Tibial artery (tissue), 4 donors: ENCODE measurements around the gene TTC31.
"Not testable (repeated sequence)": the region's sequence is repeated elsewhere in the genome, so short reads cannot be mapped to it uniquely, and the experiment has no call there.

Source experiments
- DNase-seq, 2 donors: peaks; one replicate each; pipeline ENCODE4 v3.0.0-alpha.2; 2019
- H3K27ac ChIP-seq, 2 donors: fragments of 200-600 bp; sonication (generic) in 1 of 2; 1 replicate in 1 of 2; 2 replicates in 1 of 2; pipeline ENCODE4 v1.5.1; 2018 to 2019; ENCODE audit warnings: mild to moderate bottlenecking in 1 of 2
- H3K27me3 ChIP-seq, 2 donors: fragments of 200-600 bp; sonication (generic) in 1 of 2; one replicate each; pipeline versions ENCODE4 v1.5.1 to v1.6.0; 2016 to 2019
- H3K36me3 ChIP-seq, 3 donors: fragments of 200-600 bp; sonication (generic) in 2 of 3; one replicate each; pipeline ENCODE4 v1.5.1; 2016 to 2019; ENCODE audit warnings: mild to moderate bottlenecking in 2 of 3
- H3K4me1 ChIP-seq, 4 donors: fragments of 200-600 bp; sonication (generic) in 2 of 4; 1 replicate in 3 of 4; 2 replicates in 1 of 4; pipeline ENCODE4 v1.5.1; 2016 to 2019
- H3K4me3 ChIP-seq, 2 donors: fragments of 200-600 bp; sonication (generic) in 1 of 2; 1 replicate in 1 of 2; 2 replicates in 1 of 2; pipeline ENCODE4 v1.5.1; 2018 to 2019; ENCODE audit warnings: mild to moderate bottlenecking in 2 of 2
- H3K9me3 ChIP-seq, 3 donors: fragments of 200-600 bp; sonication (generic) in 1 of 3; one replicate each; pipeline ENCODE4 v1.5.1; 2016 to 2019
- CTCF ChIP-seq, 2 experiments: fragments of 200-600 bp in 1 of 2; fragments of 450-650 bp in 1 of 2; IDR thresholded peaks; one replicate each; pipeline ENCODE4 v1.5.1; 2017 to 2019; ENCODE audit warnings: antibody characterized with exemption in 2 of 2, mild to moderate bottlenecking in 1 of 2, moderate library complexity in 1 of 2
- intact Hi-C: fragments of 100-400 bp; cut with DNase I; formaldehyde crosslinking; loops from one replicate; pipeline ENCODE4 v1.15.0; 2023; ENCODE audit warnings: low total_unique reads

Gene TTC31

GRCh38 chr2:74439803-74440377, 43.0 kb upstream of the TTC31 start:
- Histone ChIP-seq H3K27ac (peak overlapping the region; percentile 68 to 76), H3K36me3 (no peaks in the 10 kb centered on the region), H3K27me3 (peaks cover 0 to 13% of the 10 kb centered on the region in 2 donors), H3K9me3 (no peaks in the 10 kb centered on the region), H3K4me3 (peak overlapping the region; percentile 50 to 64), H3K4me1 (peaks cover 0 to 45% (median 21%) of the 10 kb centered on the region in 4 donors)
- TF ChIP-seq CTCF (IDR thresholded peaks at IDR 0.05): no peak
- intact Hi-C loops: no loop called here
- peak in 1 of 2 donors; percentile 57 for DNase-seq

- H3K4me1 ChIP-seq: peaks cover 0 to 45% (median 21%) of the 10 kb centered on the region in 4 donors
- H3K9me3 ChIP-seq: no peaks in the 10 kb centered on the region
- peaks cover 0 to 13% of the 10 kb centered on the region in 2 donors for H3K27me3 ChIP-seq
- TF ChIP-seq CTCF (IDR thresholded peaks at IDR 0.05): peak; percentile 38 to 49
- DNase-seq: peak; percentile 81 to 92
- peak overlapping the region; percentile 50 to 64 for H3K4me3 ChIP-seq
- H3K27ac ChIP-seq: peak overlapping the region; percentile 68 to 76
- intact Hi-C loops: no loop called here
- H3K36me3 ChIP-seq: no peaks in the 10 kb centered on the region
Observed at GRCh38 chr2:74440378-74441169, 42.3 kb upstream of the TTC31 start.

- Histone ChIP-seq H3K27me3 (peaks cover 0 to 13% of the 10 kb centered on the region in 2 donors), H3K9me3 (no peaks in the 10 kb centered on the region), H3K36me3 (no peaks in the 10 kb centered on the region), H3K4me3 (peak overlapping the region; percentile 50 to 64), H3K4me1 (peaks cover 0 to 45% (median 21%) of the 10 kb centered on the region in 4 donors), H3K27ac (peak overlapping the region; percentile 68 to 76)
- intact Hi-C loops: no loop called here
- no peak for TF ChIP-seq CTCF (IDR thresholded peaks at IDR 0.05)
- DNase-seq: no peak
Observed at GRCh38 chr2:74441170-74441689, 41.7 kb upstream of the TTC31 start.

- no peak for TF ChIP-seq CTCF (IDR thresholded peaks at IDR 0.05)
- H3K9me3 ChIP-seq: no peaks in the 10 kb centered on the region
- peaks cover 0 to 42% (median 21%) of the 10 kb centered on the region in 4 donors for H3K4me1 ChIP-seq
- intact Hi-C loops: no loop called here
- peaks cover 0 to 13% of the 10 kb centered on the region in 2 donors for H3K27me3 ChIP-seq
- H3K36me3 ChIP-seq: no peaks in the 10 kb centered on the region
- H3K4me3 ChIP-seq: peak within 1 kb of the TSS; percentile 50 to 64
- no peak for DNase-seq
- peak within 1 kb of the TSS; percentile 68 to 76 for H3K27ac ChIP-seq
Observed at GRCh38 chr2:74441690-74442482, 41.0 kb upstream of the TTC31 start, which contains the start of gene RTKN. TSS of gene RTKN (minus strand) at chr2:74441937. CDS start at chr2:74441816, 121 bp downstream.

- H3K27me3 ChIP-seq: peaks cover 0 to 13% of the 10 kb centered on the region in 2 donors
- peak overlapping the region in 1 of 2 donors; percentile 50 for H3K4me3 ChIP-seq
- intact Hi-C loops, DNase-seq, H3K9me3 ChIP-seq, H3K27ac ChIP-seq, H3K36me3 ChIP-seq: not testable (repeated sequence)
- peaks cover 0 to 35% (median 21%) of the 10 kb centered on the region in 4 donors for H3K4me1 ChIP-seq
Observed at GRCh38 chr2:74442483-74443297, 40.2 kb upstream of the TTC31 start.
